Hepatocyte (in vitro differentiated cells): Measurements from ENCODE around the gene ADAM15. TPM values are rescaled to one million over a fixed set of nuclear protein-coding genes. Genes with fewer than 3 reads are reported as not detected.

Experiments
- DNase-seq: peaks from one replicate; pipeline ENCODE4 v3.0.0-alpha.2; 2016; ENCODE audit warnings: low spot score
- H2AFZ ChIP-seq: fragments of 200-600 bp; sonication (generic); 2 replicates; pipeline ENCODE4 v1.6.0; 2016; ENCODE audit warnings: antibody characterized with exemption, mild to moderate bottlenecking
- H3K27ac ChIP-seq: fragments of 200-600 bp; sonication (generic); 2 replicates; pipeline ENCODE4 v1.5.1; 2016; ENCODE audit warnings: mild to moderate bottlenecking
- H3K27me3 ChIP-seq: fragments of 200-600 bp; sonication (generic); 2 replicates; pipeline ENCODE4 v1.6.1; 2016
- H3K36me3 ChIP-seq: fragments of 200-600 bp; sonication (generic); replicated peaks from 2 replicates; pipeline ENCODE4 v1.5.1; 2016; ENCODE audit warnings: low read depth; ENCODE audit not compliant: insufficient read depth
- H3K4me1 ChIP-seq: fragments of 200-600 bp; sonication (generic); 2 replicates; pipeline ENCODE4 v1.5.1; 2016; ENCODE audit warnings: mild to moderate bottlenecking, moderate library complexity; ENCODE audit not compliant: insufficient read depth
- H3K4me2 ChIP-seq: fragments of 200-600 bp; sonication (generic); 2 replicates; pipeline ENCODE4 v1.6.0; 2016
- H3K4me3 ChIP-seq: fragments of 200-600 bp; sonication (generic); 2 replicates; pipeline ENCODE4 v1.5.1; 2016; ENCODE audit warnings: mild to moderate bottlenecking
- H3K79me2 ChIP-seq: fragments of 200-600 bp; sonication (generic); 2 replicates; pipeline ENCODE4 v1.6.0; 2017; ENCODE audit warnings: mild to moderate bottlenecking
- H3K9me2 ChIP-seq: fragments of 200-600 bp; sonication (generic); replicated peaks from 2 replicates; pipeline ENCODE4 v1.6.0; 2017; ENCODE audit warnings: mild to moderate bottlenecking; ENCODE audit not compliant: insufficient read depth
- H3K9me3 ChIP-seq: fragments of 200-600 bp; sonication (generic); 2 replicates; pipeline ENCODE4 v1.5.1; 2016; ENCODE audit warnings: low read depth, mild to moderate bottlenecking
- H4K20me1 ChIP-seq: fragments of 200-600 bp; sonication (generic); 2 replicates; pipeline ENCODE4 v1.6.0; 2016; ENCODE audit warnings: mild to moderate bottlenecking; ENCODE audit not compliant: insufficient read depth, poor library complexity, severe bottlenecking
- CTCF ChIP-seq: fragments of 200-600 bp; sonication (generic); IDR thresholded peaks from 2 replicates; pipeline ENCODE4 v1.5.1; 2016; ENCODE audit warnings: antibody characterized with exemption, mild to moderate bottlenecking; ENCODE audit not compliant: poor library complexity
- EZH2 ChIP-seq: fragments of 200-600 bp; sonication (generic); IDR thresholded peaks from 2 replicates; pipeline ENCODE4 v1.6.1; 2016; ENCODE audit warnings: antibody characterized with exemption, mild to moderate bottlenecking, borderline replicate concordance
- EZH2phosphoT487 ChIP-seq: fragments of 200-600 bp; sonication (generic); IDR thresholded peaks from one replicate; pipeline ENCODE4 v1.6.1; 2018; ENCODE audit warnings: antibody characterized with exemption, mild to moderate bottlenecking, low read depth, moderate library complexity; ENCODE audit not compliant: unreplicated experiment, severe bottlenecking
- WGBS: methylation state at CpG from one replicate; pipeline ENCODE4 v1.1.6; 2016; ENCODE audit warnings: low lambda C conversion rate; ENCODE audit errors: missing lambda C conversion rate; 5-methylcytosine and 5-hydroxymethylcytosine counted together
- polyA plus RNA-seq: library from polyadenylated mRNA; unstranded; fragments of >200 nt; fragmentation: Nextera tagmentation; extraction: Ambion mirVana; gene quantifications from 2 replicates; pipeline ENCODE4 v1.2.1, GENCODE V29; 2016
- total RNA-seq: library from RNA; depleted of rRNA; stranded (reverse); fragments of >200 nt; gene quantifications from 2 replicates; pipeline ENCODE4 v1.2.3, GENCODE V29; 2014

ADAM15 gene
- total and polyA plus RNA-seq, 2 experiments from 2014 or later = 55.7 to 108 TPM

GRCh38 chr1:155009742-155010141 is 41.4 kb upstream of the ADAM15 start:
- no peaks in the 10 kb centered on the region for H3K36me3 ChIP-seq
- no peak for TF ChIP-seq EZH2phosphoT487
- TF ChIP-seq EZH2 = no peak
- no peak for TF ChIP-seq CTCF
- H3K9me3 ChIP-seq = no peaks in the 10 kb centered on the region
- H3K27me3 ChIP-seq = no peaks in the 10 kb centered on the region
- H3K4me2 ChIP-seq = no peak overlapping the region
- H3K4me1 ChIP-seq = peaks cover 37% of the 10 kb centered on the region
- H3K27ac ChIP-seq = no peak overlapping the region
- 99% methylated on average over 5 of the region's 5 CpGs for WGBS
- peaks cover 11% of the 10 kb centered on the region for H4K20me1 ChIP-seq
- H2AFZ ChIP-seq = no peak overlapping the region
- peaks cover 73% of the 10 kb centered on the region for H3K79me2 ChIP-seq
- H3K9me2 ChIP-seq = no peaks in the 10 kb centered on the region
- DNase-seq = no peak
- H3K4me3 ChIP-seq = no peak overlapping the region

- no peaks in the 10 kb centered on the region for H3K36me3 ChIP-seq
- no peaks in the 10 kb centered on the region for H3K9me3 ChIP-seq
- H2AFZ ChIP-seq = no peak overlapping the region
- H3K27ac ChIP-seq = peak overlapping the region; percentile 20
- H3K9me2 ChIP-seq = no peaks in the 10 kb centered on the region
- peaks cover 8% of the 10 kb centered on the region for H4K20me1 ChIP-seq
- H3K4me3 ChIP-seq = no peak overlapping the region
- peak overlapping the region; percentile 29 for H3K4me2 ChIP-seq
- no peaks in the 10 kb centered on the region for H3K27me3 ChIP-seq
- no peak for DNase-seq
- peaks cover 67% of the 10 kb centered on the region for H3K79me2 ChIP-seq
- no peak for TF ChIP-seq EZH2
- TF ChIP-seq EZH2phosphoT487 = no peak
- no peak for TF ChIP-seq CTCF
- WGBS = 68% methylated on average over 8 of the region's 11 CpGs
- H3K4me1 ChIP-seq = peaks cover 37% of the 10 kb centered on the region
Measured at GRCh38 chr1:155010211-155010918, 40.8 kb upstream of the ADAM15 start.

- Histone ChIP-seq H3K9me3 (no peaks in the 10 kb centered on the region), H3K27me3 (no peaks in the 10 kb centered on the region), H4K20me1 (peaks cover 8% of the 10 kb centered on the region), H3K79me2 (peaks cover 61% of the 10 kb centered on the region), H3K4me3 (no peak overlapping the region), H2AFZ (no peak overlapping the region), H3K9me2 (no peaks in the 10 kb centered on the region), H3K36me3 (no peaks in the 10 kb centered on the region), H3K4me1 (peaks cover 33% of the 10 kb centered on the region), H3K27ac (peak overlapping the region; percentile 20), H3K4me2 (peak overlapping the region; percentile 29)
- DNase-seq = no peak
- TF ChIP-seq CTCF = no peak
- WGBS = 64% methylated on average over 5 of the region's 5 CpGs
Measured at GRCh38 chr1:155011004-155011416, 40.1 kb upstream of the ADAM15 start.
